Left forelimb (tissue), 1 donor: ENCODE data around the gene TRIM43.
"Not testable (repeated sequence)": the region's sequence is repeated elsewhere in the genome, so short reads cannot be mapped to it uniquely, and the experiment has no call there.

Source experiments
- DNase-seq: peaks from one replicate; pipeline ENCODE4 v3.0.0-alpha.2; 2018; ENCODE audit warnings: low spot score

Gene TRIM43

DNA sequence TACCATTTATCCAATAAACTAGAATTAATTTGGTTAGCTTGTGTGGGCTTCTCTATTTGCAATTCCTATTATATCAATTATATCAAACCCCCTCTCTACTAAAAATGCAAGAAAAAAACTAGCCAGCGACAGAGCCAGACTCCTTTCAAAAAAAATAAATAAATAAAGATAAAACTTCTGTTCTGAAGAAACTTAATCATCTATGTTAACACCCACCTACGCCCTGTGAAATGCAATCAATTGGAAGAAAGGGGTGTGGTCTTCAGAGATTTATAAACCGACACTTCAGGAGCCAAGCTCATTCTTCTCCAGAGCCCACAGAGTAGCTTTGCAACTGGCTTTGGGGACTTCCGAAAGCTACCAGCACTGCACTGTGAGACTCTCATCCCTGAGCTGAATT lies at the start of gene TRIM43:
Gene TRIM43, plus strand, starts transcription at position 301 of the 400 bp plus-strand sequence. CDS start 2,023 bp downstream, outside the sequence.
- not testable (repeated sequence) for DNase-seq

DNA sequence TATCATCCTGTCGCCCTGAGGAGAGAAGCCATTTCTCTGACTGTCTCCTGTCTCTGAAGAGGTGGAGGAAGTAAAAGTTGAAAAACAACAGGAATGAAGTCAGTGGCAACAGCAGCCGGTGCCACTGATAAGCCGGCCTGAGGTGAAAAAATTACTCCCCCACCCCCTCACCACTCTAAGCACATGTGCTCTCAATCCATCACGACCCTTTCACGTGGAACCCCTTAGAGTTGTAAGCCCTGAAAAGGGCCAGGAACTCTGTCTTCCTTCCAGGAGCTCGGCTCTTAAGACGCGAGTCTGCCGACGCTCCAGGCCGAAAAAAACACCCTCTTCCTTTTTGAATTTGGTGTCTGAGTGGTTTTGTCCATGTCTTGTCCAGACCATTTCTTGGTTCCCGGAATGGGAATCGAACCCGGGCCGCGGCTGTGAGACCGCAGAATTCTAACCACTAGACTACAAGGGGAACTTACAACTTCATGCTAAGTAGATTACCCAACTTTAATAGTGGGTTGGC lies 40.7 kb upstream of the TRIM43 start:
- DNase-seq = no peak

DNA sequence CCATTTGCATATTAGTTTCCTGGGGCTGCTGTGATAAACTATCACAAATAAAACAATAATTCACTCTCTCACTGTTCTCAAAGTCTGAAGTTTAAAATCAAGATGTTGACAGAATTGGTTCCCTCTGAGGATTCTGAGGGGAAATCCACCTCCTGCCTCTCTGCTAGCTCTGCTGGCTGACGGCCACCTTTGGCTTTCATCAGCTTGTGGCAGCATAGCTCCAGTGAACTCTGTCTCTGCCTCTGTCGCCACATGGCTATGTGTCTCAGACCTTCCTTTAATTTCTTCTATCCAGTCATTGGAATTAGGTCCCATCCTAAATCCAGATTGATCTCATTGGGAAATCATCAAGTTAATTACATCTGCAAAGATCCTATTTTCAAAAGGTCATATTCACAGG lies 38.9 kb upstream of the TRIM43 start:
- DNase-seq = no peak

DNA sequence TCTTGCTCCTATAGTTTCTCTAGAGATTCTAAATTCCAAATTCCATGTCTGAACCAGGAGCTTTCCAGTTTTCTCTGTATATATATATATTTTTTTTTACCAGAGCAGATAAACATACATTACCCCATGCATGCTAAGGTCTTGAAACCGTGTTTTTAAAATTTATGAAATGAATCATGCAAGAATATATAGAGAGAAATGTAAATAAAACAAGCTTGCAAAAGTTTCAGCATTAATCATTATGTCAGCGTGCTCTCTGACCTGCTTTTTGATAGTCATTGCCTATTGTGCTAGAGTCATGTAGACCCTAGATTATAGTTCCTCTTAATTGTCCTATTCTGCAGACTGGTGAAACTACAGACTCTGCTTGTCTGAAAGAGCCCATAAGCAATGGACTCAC lies 22.6 kb upstream of the TRIM43 start:
- DNase-seq = no peak

DNA sequence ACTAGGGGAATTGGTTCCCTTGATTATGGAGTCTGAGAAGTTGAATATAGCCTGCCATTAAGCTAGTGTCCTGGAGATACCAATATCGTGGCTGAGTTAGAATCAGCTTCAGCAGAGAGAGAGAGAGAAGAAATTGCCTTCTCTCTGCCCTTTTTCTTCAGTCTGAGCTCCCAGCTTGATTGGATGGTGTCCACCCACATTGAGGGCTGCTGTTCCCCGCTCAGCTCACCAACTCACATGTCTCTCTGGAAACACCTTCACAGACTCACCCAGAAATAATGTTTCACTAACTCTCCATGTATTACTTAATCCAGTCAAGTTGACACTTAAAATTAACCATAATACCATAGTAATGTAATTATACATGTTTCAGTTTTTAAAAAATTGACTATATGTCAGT lies 17.9 kb upstream of the TRIM43 start:
- DNase-seq = no peak

DNA sequence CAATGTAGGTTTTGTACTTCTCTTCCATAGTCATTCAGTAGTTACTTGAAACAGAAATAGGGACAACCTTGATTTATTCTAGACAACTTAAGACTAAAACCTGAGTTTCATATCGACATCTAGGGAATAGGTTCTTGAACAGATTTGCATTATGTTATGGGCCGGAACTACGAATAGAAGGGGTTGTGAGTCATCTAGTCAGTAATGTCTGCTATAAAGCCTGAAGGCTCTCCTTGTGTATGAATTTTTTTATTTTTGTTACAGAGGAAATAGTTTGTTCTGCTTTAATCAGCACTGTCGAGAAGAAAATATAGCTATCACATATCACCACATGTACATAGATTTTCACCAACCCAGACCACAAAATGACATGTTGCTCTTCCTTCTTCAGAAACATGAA lies 17.3 kb upstream of the TRIM43 start:
- DNase-seq = no peak

DNA sequence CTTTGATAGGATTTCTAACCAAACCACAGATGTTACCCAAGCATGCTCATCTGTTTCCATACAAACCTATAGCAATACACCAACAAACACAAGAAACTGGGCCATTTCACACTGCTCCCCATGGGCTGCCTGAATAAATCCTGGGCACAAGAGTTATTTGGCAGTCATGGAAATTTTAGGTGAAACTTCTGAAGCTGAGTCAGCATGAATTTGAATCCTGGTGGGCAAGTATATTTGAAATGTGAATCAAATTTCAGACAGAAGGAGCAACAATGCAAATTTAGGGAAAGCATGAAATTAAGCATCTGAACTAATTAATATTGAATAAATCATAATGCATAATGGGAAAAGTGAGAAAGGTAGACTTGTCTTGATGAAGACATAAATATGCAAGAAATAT lies 15.9 kb upstream of the TRIM43 start:
- DNase-seq = no peak

DNA sequence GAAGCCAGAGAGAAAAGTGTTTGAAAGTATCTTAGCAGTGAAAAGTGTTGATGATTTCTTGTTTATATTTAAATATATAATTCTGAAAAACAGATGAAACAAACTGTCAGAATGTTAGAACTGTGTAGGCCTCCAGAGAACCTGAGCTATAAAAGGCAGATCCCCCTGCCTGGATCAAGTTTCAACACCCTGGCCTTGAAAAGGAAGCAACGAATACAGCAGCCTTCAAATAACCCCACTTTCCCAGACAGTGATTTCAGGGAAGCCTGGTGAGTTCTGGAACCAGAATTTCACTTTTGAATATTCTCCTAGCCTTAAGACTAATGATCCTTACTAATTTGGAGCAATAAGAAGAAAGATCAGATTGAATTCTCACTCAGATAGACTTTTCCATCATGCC lies 13.3 kb upstream of the TRIM43 start:
- no peak for DNase-seq

DNA sequence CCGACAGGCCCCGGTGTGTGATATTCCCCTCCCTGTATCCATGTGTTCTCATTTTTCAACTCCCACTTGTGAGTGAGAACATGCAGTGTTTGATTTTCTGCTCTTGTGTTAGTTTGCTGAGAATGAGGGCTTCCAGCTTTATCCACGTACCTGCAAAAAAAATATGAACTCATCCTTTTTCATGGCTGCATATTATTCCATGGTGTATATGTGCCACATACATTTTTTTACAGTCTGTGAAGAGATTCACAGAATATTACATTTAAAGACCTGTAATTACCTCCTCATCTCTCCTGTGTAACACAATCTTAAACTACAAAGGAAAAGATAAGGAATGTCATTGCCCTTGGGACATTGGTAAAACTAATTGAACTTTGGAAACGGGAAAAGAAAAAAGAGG lies 8.3 kb upstream of the TRIM43 start:
- not testable (repeated sequence) for DNase-seq

DNA sequence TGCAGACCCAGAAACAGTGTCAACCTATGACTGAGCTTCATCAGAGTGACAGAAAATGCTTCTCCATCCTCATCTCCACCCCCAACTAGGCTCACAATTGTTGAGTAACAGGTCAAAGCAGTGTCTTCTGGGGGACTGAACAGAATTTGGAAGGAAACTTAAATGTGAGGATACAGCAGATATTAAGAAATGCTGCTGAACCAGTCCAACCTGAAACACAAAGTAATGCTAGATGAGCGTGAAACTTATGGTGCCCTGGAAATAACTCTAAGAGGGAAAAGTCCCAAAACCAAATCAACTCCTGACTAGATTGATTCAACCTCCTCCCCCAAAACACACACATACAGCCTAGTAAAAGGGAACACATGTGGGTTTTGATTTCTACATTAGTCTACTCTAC lies 7.5 kb upstream of the TRIM43 start:
- DNase-seq = not testable (repeated sequence)

DNA sequence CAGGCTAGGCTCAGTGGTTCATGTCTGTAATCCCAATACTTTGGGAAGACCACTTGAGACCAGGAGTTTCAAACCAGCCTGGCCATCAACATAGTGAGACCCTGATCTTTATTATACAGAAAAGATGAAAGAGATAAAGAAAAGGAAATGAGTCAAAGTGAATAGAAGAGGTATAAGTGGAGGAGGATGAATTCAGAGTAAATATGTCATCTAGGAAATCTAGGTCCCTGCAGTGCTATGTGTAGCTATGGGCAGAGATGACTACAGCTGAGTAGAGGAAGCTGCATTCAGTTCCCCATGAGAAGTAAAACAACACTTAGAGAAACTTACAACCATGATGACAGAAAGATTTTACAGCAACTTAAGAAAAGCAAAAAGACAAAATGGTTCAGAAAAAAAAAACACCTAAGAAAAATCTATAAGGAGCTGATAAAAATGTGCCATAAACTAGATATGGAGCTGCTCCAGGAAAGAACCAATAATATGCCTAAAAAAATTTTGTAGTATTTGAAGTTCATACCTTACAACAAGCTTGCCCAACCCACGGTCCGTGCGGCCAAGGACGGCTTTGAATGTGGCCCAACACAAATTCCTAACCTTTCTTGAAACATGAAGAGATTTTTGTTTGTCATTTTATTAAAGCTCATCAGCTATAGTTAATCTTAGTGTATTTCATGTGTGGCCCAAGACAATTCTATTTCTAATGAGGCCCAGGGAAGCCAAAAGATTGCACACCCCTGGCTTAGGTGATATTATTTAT lies 1.8 kb upstream of the TRIM43 start:
- not testable (repeated sequence) for DNase-seq

DNA sequence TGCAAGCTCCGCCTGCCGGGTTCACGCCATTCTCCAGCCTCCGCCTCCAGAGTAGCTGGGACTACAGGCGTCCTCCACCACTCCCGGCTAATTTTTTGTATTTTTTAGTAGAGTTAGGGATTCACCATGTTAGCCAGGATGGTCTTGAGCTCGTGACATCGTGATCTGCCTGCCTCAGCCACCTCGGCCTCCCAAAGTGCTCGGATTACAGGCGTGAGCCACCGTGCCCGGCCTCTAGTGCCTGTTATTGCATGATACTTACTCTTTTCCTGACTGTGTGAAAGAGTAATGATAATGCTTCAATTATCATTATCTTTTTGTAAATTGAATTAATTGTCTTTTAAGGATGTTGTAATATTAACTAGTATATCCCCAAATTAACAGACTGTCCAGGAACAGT lies 1.2 kb downstream of the TRIM43 start:
- DNase-seq = not testable (repeated sequence)

DNA sequence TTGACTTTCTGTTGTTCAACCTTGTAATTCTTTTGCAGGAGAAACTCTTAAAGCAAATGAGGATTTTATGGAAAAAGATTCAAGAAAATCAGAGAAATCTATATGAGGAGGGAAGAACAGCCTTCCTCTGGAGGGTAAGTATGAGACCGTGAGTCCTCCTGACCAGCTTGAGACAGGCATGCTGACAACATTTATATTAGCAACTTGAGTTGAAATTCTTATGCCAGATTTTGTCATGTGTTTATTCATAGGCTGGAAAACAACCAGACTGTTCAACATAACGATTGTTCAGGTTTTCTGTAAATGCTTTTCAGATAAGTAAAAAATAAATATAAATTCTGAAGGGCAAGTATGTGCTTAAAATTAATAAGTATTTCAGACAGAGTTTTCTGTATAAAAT lies 3.2 kb downstream of the TRIM43 start:
- DNase-seq = not testable (repeated sequence)

DNA sequence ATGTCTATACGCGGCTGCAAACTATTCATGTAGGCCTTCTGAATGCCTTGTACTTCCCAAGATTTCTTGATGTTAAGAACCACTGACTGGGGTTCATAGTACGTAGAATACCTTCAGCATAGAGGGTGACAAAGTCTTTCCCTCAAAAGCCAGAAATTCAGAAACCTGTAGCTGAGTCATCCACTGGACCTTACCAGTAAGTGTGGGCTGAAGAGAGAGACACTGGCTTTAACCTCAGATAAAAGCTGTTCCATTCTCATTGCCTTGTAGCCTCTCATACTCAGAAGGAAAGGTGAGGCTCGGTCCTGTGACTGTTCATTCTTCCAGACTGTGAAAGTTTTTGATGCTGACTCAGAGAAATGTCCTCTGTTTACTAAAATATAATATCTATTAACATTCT lies 9.5 kb downstream of the TRIM43 start:
- DNase-seq = not testable (repeated sequence)

DNA sequence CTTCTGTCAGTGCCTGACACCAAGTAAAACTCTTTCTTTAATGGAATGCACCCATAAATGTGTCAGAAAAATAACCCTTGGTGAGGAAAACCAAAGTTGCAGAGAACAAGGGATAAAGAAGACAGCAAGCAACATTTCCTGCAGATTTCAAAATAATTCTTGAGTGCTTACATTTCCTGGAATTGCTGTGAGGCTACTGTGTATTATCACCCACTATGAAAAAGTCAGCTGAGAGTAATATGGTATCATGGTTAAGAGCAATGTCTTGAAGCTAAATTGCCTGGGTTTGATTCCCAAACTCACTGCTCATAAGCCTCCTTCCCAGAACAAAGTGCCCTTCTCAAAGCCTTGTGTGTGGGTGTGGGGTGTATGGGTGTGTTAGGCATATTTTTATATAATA lies 10.3 kb downstream of the TRIM43 start:
- DNase-seq = not testable (repeated sequence)

DNA sequence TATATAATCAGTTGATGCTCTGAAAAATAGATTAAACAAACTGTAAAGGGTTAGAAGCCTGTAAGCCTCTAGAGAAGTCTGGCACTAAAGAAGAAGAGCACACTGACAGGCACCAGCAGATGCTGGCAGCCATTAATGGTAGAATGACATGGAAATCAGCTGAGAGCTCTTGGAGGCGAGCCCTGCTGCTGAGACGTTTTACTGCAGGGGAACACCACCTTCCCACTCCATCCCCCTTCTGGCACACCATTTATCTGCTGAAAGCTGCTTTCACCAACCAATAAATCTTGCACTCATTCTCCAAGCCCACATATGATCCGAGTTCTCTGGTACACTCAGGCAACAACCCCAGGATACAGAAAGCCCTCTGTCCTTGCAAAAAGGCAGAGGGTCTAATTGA lies 16.6 kb downstream of the TRIM43 start:
- DNase-seq = not testable (repeated sequence)

DNA sequence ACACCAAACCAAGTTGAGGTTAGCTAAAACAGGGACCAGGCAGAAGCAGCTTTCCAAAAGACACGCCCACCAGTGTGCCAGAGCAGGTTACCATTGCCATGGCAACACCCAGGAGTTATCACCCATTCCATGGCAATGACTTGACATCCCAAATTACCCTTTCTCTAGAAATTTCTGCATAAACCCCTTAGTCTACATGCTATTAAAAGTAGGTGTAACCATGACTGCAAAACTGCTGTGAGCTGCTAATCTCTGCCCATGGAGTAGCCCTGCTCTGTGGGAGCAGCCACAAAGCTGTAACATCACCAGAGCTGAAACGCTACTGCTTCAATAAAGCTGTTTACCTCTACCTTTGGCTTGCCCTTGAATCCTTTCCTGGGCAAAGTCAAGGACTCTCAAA lies 18.0 kb downstream of the TRIM43 start:
- DNase-seq = not testable (repeated sequence)

DNA sequence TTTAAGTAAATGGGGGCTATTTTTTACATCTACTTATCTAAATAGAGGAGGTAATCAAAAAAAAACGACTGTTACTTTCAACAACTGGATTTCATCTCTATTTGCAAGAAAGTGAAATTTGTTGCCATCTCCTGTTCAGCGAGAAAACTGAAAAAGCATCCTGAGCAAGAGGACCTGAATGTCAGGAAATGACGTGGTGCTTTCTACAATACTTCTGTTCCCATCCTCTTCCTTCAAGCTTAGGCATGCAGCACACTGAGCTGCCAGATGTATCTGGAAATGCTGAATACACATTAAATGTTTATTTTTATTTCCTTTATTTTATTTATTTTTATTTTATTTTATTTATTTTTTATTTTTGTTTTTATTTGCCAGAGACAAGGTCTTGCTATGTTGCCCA lies 21.2 kb downstream of the TRIM43 start:
- not testable (repeated sequence) for DNase-seq

DNA sequence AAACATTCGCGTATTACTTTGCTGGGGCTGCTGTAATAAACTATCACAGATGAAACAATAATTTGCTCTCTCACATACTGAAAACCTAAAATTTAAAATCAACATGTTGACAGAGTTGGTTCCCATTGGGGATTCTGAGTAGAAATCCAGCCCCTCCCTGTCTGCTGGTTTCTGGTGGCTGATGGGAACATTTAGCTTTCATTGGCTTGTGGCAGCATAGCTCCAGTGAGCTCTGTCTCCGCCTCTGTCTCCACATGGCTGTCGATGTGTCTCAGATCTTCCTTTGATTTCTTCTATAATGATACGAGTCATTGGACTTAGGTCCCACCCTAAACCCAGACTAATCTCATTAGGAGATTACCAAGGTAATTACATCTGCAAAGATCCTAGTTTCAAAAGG lies 30.9 kb downstream of the TRIM43 start:
- not testable (repeated sequence) for DNase-seq

DNA sequence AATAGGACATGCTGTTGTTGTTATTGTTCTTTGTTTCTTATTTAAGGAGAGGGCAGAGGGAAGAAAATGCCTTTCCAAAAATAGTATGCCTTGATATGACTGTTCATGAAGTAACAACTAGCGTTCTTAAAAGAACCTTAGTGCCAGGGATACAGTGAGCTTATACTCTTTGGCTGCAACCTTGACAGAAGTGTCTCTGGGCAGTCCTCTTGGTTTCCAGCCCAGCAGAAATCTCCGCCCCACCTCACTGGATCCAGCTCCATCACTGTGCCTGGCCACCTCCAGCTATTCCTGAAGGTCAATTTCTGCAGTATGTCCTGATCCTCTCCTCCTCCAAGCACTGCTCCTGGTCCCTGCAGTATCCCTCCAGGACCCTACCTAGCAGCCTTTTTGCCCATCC lies 39.2 kb downstream of the TRIM43 start:
- not testable (repeated sequence) for DNase-seq

DNA sequence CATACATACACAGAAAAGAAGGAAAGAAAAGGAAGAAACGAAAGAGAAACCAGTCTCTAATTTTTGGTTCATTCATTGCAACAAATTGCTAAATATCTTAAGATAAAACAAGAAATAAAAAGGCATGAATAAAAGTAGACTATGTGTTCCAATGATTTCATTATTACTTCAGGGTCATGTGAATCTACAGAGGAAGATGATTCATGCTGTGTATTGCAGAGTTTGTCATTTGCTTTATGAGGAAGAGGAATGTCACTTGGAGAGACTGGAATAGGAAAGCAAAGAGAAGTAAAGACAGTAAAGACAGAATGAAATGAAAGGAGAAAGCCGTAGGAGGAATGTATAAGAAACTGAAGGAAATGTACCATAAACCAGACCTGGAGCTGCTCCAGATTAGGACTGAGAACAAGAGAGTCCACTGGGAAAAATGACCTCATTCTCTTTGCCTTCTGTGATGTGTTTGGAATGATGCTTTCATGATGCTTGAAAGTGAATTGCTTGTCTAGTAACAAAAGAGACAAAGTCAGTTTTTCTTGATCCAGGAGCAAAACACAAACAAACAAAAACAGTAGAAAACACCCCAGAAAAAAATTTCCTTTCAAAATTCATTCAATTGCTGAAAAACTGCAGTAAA lies 41.9 kb downstream of the TRIM43 start:
- DNase-seq = not testable (repeated sequence)

DNA sequence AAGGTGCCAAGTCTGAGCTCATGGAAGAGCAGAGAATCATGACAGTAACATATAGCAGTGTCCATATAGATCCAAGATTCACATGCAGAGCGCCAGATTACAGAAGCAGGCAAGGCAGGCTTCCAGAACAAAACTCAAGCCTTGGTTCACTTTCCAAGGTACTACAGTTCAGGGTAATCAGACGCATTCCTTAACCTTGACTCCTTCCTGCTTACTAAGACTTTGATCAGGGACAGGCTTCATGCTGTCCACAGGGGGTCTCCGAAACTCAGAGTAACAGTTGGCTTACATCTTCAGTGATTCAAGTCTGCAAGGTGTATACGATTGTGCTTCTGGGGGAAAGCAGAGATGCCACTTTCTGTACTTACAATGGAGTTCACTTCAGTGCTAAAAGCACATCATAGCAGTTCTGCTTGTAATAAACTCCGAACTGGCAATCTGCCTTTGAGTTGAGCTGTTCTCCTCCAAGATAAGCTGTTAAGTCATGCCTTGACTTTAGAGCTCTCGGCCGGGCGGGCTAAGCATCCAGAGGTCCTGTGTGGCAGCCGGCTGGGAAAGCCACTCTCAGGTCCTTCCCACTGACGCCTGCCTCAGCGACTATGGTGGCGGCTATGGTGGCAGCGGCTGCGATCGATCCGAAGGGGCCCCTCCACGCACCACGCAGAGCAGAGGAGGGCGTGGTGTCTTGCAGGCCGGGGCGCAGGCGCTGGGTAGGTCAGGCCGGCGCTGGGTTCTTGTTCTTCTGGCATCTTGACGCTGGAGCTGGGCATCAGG lies 48.9 kb downstream of the TRIM43 start:
- not testable (repeated sequence) for DNase-seq

DNA sequence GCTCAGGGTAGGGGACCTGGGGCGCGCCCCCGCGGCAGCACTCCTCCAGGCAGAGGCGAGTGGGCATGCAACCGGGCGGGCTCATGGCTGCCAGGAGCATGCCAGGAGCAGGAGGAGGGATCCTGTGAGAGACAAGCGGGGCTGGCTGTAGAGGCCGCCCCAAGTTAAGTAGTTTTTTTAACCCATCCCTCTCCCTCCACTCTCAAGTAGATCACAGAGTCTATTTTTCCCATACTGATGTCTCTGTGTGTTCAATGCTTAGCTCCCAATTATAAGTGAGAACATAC lies 49.4 kb downstream of the TRIM43 start:
- DNase-seq = not testable (repeated sequence)
